GM18868 (cell line): ENCODE measurements around the gene CFAP157.

Source experiments
- ATAC-seq: cut with Tn5 transposase; IDR thresholded peaks from one replicate; pipeline ENCODE4 v1.9.1; 2021; ENCODE audit warnings: mild to moderate bottlenecking, moderate library complexity; ENCODE audit not compliant: unreplicated experiment

Gene CFAP157

DNA sequence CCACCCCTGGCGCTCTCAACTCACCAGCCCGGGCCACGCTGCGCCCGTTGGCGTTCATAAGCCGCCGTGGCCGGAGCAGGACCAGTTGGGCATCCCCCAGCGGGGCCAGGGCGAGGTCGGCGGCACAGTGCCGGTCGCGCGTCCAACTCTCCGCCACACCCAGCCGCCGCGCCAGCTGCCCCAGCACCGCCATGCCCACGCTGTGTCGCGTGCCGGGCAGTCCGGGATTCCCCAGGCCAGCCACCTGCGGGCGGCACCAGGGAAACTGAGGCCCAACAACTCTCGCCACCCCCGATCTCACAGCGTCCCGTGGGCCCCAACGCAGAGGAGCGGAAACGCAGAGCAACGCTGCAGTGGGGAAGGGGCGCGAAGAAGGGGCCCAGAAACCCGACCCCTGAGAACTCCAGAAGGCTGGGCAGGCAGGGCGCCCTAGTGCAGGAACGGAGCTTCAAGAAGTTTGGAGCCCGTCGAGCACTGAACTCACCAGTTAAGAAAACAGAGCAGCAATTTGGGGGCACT lies 8.2 kb downstream of the CFAP157 start:
- ATAC-seq = peak; percentile 6

GRCh38 chr9:127715470-127716337 lies 8.9 kb downstream of the CFAP157 start, which contains the start of the genes PTRH1 and TTC16:
Gene PTRH1, minus strand, starts transcription at chr9:127715663. Its CDS starts 24 bp downstream, at chr9:127715639.
Gene TTC16, plus strand, starts transcription at chr9:127716079. Its CDS starts 67 bp downstream, at chr9:127716146.
- ATAC-seq = peak; percentile 95

- ATAC-seq = no peak
Measured at GRCh38 chr9:127716412-127716811, 9.6 kb downstream of the CFAP157 start.

DNA sequence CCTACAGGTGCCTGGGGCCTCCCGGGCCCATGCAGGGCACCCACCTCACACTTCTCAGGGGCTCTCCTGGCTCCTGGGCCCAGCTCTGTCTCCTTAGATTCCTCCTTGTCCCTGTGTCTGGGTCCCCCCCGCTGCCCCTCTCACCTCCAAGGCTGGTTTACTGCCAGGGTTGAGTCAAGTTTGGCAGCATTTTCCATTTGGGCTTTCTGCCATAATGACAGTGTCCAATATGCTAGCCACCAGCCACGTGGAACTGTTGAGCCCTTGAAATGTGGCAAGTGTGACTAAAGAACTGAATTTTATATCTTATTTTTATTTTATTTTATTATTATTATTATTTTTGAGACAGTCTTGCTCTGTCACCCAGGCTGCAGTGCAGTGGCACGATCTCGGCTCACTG lies 11.0 kb downstream of the CFAP157 start:
- no peak for ATAC-seq

DNA sequence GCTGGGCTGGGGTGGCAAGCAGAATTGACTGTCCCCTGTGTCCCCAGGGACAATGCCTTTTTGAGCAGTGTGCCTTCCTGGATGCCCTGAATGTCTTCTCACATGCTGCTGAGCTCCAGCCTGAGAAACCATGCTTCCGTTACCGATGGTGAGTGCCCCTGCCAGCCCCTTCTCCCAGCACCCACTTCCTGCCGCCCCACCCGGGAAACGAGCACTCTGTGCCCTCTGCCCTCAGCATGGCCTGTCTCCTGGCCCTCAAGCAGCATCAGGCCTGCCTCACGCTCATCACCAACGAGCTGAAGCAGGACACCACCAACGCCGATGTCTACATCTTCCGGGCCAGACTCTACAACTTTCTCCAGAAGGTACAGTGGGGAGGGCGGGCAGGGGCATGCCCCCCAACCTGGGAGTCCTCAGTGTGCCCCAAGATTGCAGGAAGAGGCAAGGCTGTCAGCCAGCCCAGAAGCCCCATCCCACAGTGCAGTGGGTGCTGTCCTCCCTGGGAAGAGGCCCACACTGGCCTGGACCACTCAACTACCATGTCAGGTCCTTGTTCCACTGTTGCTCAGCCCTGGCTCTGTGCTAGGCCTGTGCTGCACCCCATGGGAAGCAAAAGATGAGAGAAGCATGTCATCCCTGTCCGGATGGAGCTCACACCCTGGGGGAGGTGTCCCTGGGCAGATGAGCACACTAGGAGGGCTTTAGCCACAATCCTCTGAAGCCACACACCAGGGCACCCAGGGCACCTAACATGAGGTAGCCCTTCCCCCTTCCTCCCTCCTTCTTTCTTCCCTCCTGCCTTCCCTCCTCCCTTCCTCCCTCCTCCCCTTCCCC lies 13.5 kb downstream of the CFAP157 start:
- ATAC-seq = no peak

DNA sequence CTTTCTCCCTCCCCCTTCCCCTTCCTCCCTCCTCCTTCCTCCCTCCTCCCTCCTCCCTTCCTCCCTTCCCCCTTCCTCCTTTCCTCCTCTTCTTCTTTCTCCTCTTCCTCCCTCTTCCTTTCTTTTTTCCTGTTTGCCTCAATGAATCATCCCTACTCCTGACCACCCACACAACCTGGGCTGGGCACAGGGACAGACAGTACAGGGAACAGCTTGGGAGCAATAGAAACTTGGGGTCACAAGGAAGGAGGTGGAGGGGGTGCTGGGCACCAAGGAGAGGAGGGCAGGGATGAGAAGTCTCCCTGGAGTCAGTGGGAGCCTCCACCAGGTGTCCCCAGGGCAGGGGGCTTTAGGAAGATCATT lies 14.1 kb downstream of the CFAP157 start:
- ATAC-seq = no peak

- ATAC-seq = no peak
Measured at GRCh38 chr9:127721391-127721821, 14.6 kb downstream of the CFAP157 start.

- ATAC-seq = no peak
Measured at GRCh38 chr9:127722055-127722745, 15.4 kb downstream of the CFAP157 start.

DNA sequence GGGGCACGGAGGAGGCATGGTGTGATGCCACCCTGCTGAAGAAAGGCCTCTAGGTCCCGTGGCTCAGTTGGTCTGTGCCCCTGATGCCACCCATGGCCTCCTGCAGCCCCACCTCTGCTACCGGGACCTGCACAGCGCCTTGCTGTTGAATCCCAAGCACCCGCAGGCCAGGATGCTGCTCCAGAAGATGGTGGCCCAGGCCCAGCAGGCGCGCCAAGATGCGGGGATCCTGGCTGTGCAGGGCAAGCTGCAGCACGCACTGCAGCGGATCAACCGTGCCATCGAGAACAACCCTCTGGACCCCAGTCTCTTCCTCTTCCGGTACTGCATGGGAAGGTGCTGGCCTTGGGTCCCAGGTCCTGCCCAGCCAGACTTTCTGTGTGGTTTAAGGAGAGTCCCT lies 16.2 kb downstream of the CFAP157 start:
- ATAC-seq = no peak

GRCh38 chr9:127723444-127723843 lies 16.7 kb downstream of the CFAP157 start:
- ATAC-seq = no peak

DNA sequence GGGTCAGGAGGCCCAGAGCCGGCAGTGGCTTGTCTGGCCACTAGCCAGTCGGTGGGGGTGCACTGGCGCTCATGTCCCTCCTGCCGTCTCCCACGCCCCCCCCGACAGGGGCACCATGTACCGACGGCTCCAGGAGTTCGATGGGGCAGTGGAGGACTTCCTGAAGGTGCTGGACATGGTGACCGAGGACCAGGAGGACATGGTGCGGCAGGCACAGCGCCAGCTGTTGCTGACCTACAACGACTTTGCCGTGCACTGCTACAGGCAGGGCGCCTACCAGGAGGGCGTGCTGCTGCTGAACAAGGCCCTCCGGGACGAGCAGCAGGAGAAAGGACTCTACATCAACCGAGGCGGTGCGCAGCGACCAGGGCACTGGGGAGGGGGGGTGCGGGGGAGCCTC lies 17.2 kb downstream of the CFAP157 start:
- ATAC-seq = no peak

DNA sequence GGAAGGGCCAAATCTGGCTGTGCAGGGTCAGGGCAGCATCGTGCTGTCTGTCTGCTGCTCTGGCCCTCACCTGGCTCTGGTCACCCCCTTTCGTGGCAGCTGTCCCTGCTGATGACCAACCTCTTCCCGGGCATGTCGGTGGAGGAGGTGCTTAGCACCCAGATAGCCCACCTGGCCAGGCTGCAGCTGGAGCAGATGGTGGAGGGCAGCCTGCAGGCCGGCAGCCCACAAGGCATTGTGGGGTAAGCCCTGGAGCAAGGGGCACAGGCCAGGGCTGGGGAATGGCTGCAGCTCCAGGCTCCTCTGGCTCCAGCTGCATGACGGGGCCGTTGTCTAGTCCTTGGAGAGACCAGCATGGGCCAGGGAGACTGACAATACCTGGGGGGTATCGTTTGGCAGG lies 20.1 kb downstream of the CFAP157 start:
- no peak for ATAC-seq

DNA sequence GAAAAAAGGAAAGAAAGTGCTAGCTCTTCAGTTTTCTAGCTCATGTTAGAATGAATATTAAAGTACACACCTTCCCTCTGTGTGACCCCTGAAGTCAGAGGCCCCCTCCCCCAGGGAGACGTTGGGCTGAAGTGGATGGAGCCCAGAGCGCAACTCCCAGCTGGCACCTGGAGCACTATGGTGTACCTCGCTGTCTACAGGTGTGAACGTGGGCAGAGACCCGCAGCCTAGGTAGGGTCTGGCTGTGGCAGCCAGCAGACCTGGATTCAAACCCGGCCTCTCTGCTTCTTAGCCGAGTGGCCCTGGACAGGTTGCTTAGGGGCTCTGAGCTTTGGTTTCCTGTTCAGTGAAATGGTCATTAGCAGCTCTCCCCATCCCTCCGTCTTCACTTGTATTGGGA lies 22.0 kb downstream of the CFAP157 start:
- no peak for ATAC-seq

DNA sequence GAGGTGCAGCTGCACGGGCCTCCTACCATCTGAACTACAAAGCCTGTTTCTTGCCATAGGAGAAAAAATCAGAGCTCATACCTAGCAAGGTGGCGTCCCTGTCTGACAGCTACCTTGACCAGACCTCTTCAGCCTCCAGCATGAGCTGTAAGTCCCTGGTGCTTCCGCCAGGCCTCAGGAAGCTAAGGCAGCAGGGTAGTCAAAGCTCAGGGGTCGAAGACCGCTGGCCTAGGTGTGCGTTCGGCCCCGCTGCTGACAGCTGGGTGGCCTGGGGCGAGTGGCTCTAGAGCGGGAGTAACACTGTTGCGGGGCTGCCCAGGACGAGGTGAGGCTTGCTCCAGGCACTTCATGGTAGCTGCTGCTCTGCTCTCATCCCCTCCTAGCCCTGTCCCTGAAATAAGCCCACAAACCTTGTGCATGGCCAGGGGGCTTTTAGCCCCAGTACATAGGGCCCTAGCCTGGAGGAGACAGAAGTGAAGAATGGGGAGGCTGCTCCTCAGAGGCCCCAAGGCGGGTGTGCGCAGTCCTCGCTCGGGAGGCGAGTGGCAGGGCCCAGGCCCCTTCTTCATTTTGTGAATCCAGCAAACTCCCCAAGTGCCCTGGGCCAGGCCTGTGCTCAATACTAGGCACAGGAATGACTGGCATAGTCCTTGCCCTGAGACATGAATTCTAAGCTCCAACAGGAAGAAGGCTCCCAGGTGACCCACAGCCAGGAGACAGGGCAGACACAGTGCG lies 22.9 kb downstream of the CFAP157 start:
- ATAC-seq = no peak

DNA sequence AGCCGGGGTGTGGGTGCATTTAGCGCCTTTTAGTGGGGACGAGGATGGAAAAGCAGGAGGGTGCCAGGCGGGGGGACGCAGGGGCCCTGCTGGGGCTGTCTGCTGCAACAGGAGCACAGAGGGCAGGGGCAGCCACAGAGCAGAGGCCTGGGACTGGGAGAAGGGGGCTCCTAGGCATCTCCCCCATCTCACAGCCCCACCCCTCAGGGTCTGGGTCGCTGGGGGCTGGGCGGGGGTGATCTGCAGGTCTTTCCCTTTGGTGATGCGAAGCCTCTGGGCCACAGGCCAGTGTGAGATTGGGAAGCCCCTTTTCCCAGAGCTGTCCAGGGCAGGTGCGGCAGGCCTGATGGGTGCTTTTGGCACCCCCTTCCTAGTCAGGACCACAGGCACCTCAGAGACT lies 23.5 kb downstream of the CFAP157 start:
- no peak for ATAC-seq

GRCh38 chr9:127730799-127731410 lies 24.1 kb downstream of the CFAP157 start:
- no peak for ATAC-seq

- ATAC-seq = no peak
Measured at GRCh38 chr9:127731938-127732337, 25.1 kb downstream of the CFAP157 start.

DNA sequence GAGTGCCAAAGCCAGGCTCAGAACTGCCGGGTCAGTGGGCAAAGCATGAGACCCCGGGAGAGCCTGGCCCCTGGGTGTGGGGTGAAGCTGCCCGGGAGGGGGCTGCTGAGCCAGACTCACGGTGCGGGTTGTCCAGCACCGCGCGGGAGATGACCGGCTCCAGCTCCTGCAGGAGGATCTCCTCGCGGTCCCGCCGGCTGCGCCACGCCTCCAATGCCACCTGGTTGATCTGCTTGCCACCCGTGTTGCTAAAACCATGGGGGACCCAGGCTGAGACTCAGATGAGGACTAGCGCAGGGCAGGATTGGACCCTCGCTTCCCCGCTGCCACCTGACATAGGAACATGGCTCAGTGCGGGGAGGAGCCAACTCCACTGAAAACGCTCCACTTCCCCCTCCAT lies 25.7 kb downstream of the CFAP157 start:
- ATAC-seq = no peak

- no peak for ATAC-seq
Measured at GRCh38 chr9:127733614-127734013, 26.8 kb downstream of the CFAP157 start.

GRCh38 chr9:127734247-127734746 lies 27.5 kb downstream of the CFAP157 start:
- ATAC-seq = no peak
